Amygdala (tissue), 56 donors: Measurements from ENCODE around the gene SIPA1L3.
"Not testable (repeated sequence)": the region's sequence is repeated elsewhere in the genome, so short reads cannot be mapped to it uniquely, and the experiment has no call there.

Experiments used
- DNase-seq, 56 donors: peaks; one replicate each; lab custom pipeline; 2025; lab: John Stamatoyannopoulos, UW

Gene SIPA1L3

DNA sequence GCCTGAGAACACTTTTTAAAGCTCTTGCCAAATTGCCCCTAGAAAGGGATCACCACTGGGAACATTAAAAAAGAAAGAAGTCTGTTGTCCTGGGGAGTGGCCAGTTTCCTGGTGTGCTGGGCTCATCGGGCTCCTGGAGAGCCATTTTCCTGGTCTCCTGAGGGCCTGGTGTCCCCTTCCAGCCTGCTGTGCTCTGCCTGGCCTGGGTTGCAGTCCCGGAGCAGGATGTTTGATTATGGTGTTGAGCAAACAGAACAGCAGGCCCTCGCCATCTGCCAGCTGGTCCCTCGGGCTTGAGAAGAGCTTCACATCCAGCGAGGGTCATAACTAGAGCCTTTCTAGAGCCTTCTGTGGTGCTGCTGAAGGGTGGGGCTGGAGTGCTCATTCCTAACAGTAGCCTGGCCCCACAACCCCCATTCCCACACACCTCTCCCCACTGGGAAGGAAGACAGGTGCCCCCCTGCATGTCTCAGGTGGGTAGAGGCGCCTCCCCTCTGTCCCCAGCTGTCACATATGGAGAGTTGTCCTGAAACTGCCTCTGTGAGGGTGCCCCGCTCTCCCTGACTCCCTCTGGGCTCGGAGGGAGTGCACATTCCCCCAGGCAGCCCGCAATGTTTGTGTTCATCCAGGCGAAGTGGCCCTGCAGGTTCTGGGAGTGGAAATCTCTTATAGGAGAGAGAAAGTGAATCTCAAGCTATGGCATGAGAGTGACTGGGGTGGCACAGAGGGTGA is 151.1 kb downstream of the SIPA1L3 start:
- no peak for DNase-seq

- DNase-seq = no peak
Measured at GRCh38 chr19:38059897-38060296, 152.9 kb downstream of the SIPA1L3 start.

DNA sequence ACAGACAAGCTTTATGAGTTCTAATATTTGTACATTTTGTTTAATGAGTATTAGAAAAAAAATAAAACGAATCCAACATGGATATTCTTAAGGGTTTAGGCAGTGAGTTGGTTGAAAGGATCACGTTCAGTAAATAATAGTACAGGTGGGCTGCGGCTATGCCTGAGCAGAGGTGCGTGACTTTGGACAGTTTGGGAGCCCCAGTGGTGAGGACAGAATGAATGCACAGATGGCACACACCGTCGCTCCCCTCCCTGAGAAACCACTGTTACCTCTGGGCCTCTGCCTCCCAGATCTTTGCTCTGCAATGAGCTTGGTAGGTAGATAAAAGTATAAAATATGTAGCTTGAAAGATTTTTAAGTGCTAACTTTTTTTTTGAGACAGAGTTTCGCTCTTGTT is 153.3 kb downstream of the SIPA1L3 start:
- DNase-seq = no peak

- DNase-seq = no peak
Measured at GRCh38 chr19:38061294-38061693, 154.3 kb downstream of the SIPA1L3 start.

GRCh38 chr19:38062959-38063761 is 156.2 kb downstream of the SIPA1L3 start:
- peak in 7 of 56 donors; percentile 19 to 45 (median 30) for DNase-seq

GRCh38 chr19:38063928-38064327 is 156.9 kb downstream of the SIPA1L3 start:
- no peak for DNase-seq

DNA sequence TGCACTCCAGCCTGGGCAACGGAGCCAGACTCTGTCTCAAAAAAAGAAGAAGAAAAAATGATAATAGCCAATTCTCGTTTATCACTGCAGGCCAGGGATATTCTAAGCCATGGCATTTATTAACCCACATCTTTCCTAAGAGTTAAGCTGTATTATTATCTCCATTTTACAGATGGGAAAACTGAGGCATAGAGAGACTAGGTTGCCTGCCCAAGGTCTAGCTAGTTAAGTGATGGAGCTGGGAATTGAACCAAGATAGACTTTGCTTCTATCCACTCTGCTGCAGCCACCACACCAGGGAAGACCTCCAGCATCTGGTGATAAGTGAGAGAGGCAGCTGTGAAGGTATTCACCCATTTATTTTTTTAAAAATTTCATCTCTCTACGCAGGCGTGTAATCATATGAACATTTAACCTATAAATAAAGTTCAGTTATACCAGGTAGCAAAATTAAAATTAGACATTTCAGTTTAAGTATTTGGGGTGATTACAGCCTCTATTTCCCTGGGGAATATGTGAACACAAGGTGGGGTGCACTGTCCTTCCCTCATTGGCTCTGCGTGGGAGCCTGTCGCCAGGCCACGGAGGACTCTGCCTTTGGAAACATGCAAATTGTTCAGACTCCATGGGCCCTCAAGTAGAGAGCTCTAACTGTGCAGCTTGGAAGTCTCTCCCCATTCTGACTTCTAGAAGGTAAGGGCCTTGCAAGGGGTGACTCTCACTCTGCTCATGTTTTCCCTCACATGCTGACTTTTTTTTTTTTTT is 157.8 kb downstream of the SIPA1L3 start:
- DNase-seq = no peak

DNA sequence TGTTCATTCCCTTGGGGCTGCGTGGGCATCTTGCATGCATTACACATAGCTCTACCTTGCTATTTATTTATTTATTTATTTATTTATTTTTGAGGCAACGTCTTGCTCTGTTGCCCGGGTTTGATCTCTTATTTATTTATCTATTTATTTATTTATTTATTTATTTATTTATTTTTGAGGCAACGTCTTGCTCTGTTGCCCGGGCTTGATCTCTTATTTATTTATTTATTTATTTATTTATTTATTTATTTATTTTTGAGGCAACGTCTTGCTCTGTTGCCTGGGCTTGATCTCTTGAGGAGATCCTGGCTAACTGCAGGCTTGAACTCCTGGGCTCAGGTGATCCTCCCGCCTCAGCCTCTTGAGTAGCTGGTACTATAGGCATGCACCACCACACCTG is 158.8 kb downstream of the SIPA1L3 start:
- not testable (repeated sequence) for DNase-seq

DNA sequence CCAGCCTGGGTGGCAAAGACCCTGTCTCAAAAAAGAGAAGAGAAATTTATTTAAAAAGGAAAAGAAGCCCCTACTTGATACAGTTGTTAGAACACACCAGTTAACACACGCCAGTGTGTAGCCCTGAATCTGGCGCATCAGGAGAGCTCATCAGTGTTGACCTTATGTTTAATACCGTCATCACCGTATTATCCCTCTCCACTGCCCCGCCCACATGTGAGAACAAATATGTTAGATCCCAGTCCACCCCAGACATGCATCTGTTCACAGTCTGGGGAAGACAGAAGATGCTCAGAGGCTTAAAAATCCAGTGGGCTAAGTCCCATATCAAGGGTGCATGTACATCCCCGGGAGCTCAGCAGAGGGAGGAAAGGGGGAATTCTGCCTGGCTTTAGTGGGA is 161.8 kb downstream of the SIPA1L3 start:
- DNase-seq = no peak

DNA sequence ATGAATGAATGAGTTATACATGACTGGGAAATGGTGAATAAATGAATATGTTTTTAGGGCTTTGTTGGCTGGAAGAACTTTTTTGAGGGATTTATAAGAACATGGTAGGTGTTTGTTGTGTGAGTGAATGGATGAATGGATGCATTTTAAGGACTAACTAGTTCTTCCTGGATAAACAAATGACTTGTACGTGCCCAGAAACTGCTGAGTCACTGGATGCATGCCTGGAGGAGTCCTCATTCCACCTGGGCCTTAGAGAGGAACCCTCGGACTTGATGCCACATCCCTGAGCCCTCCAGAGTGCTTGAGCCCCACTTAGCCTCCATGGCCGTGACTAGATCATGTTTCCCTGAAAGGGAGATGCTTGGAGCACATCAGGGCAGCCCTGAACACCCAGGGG is 163.6 kb downstream of the SIPA1L3 start:
- no peak for DNase-seq

- not testable (repeated sequence) for DNase-seq
Measured at GRCh38 chr19:38071054-38071453, 164.0 kb downstream of the SIPA1L3 start.

- DNase-seq = no peak
Measured at GRCh38 chr19:38071647-38072046, 164.6 kb downstream of the SIPA1L3 start.

DNA sequence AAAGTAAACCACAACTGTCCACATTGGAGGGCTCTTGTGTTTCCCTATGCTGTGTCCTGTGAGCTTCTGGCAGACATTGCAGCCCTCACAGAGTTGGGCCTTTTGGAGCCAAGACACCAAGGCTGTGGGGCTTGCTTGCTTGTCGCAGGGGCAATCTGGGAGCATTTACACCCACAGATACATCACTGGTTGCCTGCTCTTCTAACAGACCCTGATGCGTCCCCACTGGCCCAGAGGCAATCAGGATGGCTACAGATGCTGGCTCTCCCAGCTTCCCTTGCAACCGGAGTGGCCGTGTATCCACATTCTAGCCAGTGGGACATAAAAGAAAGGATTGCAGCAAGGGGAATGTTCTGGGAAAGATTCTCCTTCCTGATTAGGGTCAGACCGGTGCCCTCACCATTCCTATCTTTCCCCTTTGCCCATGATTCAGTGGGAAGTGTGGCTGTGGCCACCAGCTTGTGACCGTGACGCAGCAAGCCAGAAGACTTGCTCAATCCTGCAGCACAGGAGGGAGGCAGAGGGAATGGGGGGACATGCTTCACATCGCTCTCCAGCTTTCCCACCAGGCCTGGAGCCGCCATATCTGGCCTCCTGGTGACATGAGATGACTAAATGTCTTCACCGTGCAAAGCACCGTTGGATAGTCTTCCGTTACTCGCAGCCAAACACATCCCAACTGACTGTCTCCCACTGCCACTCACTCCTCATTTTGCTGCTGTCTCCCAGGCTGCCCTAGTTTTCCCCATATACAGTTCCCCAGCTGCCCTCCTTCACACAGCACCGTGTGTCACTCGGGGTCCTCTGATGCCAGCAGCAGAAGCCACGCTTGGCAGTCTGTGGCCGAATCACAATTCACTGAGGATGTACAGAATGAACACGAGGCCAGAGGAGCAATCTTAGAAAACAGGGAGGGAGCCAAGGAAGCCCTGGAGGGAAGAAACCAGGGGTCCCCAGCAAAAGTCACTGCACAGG is 166.1 kb downstream of the SIPA1L3 start:
- DNase-seq = no peak

- DNase-seq = peak in 18 of 56 donors; percentile 2 to 55 (median 19)
Measured at GRCh38 chr19:38073841-38074685, 167.1 kb downstream of the SIPA1L3 start.

DNA sequence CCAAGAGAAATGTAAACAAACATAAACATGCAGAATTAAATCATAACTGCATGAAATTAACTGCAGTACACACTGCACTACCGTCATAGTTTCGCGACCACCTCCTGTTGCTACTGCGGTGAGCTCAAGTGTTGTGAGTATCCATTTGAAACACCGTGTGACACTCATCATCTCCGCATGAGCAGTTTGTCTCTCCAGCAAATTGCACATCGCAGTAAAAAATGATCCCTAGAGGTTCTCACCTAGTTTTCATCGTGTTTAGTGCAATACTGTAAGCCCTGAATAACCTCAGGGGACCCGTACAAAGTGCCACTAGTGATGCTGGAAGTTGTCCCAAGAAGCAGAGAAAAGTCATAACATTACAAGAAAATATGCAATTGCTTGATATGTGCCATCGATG is 169.3 kb downstream of the SIPA1L3 start:
- DNase-seq = no peak

DNA sequence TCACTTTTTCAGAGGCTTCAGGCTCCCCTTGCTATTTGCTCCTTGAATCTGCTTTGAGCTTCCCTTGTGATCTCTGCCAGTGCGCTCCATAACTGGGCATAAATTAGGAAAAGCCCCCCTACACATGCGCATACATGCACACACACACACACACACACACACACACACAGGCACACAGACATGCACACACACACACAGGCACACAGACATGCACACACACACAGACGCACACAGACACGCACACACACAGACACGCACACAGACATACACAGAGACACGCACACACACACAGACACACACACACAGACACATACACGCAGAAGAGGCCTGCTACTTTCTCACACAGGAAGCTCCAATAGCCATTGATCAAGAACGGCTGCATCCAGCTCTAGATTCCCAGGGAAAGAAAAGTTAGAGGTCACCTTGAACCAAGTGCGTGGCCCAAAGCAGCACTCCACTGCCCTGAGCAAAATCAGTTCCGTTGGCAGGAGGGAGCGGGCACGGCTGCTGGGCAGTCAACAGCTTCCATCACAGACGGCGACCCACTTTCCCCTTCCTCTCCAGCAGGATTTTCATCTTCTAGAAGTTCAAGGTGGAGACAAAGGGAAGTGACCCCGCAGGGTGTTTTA is 171.4 kb downstream of the SIPA1L3 start:
- DNase-seq = no peak

DNA sequence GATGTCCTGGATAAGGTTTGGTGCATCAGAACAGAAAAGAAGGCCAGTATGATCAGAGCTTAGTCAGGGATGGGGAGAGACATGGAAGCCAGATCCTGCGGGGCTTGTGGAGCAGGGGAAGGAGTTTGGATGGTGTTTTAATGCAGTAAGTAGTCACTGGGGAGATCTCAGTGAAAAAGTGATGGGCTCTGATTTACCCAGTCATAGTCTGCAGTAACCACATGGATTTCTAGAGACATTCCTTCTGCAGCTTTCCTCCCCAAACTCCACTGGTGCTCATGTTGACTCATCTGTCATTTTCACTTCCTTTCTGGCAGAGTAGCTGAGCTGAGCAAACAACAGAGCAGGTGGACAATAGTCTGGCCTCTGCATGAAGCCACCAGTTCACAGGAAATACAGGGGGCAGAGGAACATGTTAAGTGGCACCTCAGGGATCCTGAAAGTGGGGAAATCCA is 172.9 kb downstream of the SIPA1L3 start:
- DNase-seq = no peak

DNA sequence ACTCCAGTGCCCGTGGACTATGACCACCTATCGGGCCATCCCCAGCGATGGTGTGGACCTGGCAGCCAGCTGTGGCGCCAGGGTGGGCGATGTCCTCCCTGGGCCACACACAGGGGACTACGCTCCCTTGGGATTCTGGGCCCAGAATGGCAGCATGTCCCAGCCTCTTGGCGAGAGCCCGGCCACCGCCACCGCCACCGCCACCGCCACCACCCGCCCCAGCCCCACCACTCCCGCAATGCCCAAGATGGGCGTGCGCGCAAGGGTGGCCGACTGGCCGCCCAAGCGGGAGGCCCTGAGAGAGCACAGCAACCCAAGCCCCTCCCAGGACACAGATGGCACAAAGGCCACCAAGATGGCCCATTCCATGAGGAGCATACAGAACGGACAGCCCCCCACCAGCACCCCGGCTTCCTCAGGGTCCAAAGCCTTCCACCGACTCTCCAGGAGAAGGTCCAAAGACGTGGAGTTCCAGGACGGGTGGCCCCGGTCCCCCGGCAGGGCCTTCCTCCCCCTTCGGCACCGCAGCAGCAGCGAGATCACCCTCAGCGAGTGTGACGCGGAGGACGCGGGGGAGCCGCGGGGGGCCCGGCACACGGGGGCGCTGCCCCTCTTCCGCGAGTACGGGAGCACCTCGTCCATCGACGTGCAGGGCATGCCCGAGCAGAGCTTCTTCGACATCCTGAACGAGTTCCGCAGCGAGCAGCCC is 174.7 kb downstream of the SIPA1L3 start:
- no peak for DNase-seq
